DMS153 (cell line): ENCODE results near the gene SPC25.
A peak's percentile ranks its signal among the peaks of the same experiment; 100 is the strongest.
"Not testable (repeated sequence)": the region's sequence is repeated elsewhere in the genome, so short reads cannot be mapped to it uniquely, and the experiment has no call there.

Experiments used
- DNase-seq: peaks from one replicate; lab custom pipeline; 2025; lab: John Stamatoyannopoulos, UW

SPC25 gene

DNA sequence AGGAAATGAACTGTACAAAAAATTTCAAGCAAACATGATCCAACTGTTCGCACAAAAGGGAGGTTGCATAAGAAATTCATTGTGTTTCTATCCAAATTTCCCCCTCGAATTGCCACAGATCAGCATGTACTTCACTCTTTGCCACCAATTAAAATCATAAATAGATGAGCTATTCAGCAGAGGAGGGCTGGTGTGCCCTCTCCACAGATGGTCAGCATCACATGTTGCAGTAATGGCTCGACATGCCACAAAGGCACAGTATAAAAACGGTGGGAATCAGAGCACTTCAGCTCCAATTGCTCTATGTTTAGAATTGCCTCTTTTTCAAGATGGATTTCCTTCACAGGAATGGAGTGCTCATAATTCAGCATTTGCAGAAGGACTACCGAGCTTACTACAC, 10.8 kb upstream of the SPC25 start, which contains the start of gene G6PC2:
Gene G6PC2 (plus strand): TSS at position 289 of the 400 bp plus-strand sequence. CDS start 41 bp downstream, at position 330.
- no peak for DNase-seq

DNA sequence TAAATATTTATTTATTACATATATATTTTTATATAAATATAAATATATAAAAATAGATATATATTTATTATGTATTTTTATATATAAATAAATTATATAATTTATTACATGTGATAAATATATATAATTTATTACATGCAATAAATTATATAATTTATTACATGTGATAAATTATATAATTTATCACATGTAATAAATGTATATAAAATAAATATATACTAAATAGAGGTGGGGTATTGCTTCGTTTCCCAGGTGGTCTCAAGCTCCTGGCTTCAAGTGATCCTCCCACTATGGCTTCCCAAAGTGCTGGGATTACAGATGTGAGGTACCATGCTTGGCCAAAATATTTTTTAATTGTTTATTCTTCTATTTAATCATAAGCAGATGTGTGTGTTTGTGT, 7.2 kb upstream of the SPC25 start:
- DNase-seq, result no peak

DNA sequence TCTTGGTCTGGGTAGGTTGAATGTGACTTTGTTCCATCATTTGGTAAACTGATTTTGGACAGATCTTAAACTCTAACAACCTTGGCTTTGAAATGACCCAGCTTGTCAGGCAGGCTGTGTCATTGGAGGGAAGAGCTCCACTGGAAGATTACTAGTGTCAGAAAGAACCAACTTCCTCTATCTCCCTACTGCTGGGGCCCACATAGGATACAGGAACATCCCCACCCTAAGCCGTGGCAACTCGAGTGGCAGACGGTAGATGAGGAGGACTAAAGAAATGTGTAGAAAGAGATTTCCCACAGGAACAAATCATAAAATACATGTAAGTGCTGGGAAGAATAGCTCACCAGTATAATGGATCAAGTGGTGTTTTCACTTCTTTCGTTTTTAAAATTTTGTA, 6.6 kb upstream of the SPC25 start:
- no peak for DNase-seq

DNA sequence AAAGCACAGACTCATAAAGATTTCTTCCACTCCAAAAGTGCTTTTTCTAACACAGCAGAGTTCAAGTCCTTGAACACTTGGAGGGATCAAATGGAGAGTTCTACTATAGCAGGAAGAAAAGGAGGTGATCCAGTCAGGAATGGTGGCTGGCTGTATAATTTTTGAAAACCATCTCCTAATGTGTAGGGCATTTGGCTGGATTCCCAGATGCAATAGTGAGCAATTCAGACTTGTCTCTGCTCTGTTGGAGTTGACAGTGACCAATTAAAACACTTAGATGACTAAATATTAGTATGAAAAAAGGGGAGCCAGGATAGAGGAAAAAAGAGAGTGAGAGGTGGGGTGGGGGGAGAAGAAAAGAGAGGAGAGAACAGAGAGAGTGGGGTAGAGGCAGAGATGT, 5.5 kb upstream of the SPC25 start:
- DNase-seq, result no peak

DNA sequence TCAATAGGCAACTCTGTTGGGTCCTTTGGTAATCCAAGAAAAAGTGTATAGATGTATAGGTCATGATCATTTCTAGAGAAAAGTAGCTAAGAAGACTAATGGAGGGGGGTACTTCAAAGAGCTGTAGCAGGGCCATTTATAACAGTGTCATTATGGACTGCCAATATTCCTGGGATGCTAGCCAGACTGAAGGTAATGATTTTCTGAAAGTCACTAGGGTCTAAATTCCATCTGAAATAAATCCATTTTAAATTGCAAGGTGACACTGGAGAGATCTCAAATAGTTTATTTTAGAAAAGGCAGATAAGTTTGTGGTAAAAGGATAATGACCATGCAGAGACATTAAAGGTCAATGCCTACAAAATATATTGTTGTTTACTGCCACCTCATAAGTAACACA, 4.5 kb upstream of the SPC25 start:
- DNase-seq, result no peak

DNA sequence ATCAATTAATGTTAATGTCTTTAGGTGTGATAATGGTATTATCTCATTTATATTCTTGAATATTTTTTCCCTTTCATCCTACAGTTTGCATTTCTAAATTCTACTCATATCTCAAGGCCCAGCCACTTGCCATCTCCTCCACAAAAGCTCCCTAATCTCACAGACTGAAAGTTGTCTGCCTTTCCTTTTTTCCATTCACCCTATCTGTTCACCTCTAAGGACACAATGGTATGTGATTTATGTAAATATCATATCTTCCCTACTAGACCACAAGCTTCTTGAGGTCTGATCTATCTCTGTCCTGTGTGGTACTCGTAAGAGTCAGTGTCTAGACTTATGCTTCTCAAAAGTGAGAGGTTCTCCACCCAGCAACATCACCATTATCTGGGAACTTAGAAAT, 3.9 kb upstream of the SPC25 start:
- DNase-seq, result no peak

DNA sequence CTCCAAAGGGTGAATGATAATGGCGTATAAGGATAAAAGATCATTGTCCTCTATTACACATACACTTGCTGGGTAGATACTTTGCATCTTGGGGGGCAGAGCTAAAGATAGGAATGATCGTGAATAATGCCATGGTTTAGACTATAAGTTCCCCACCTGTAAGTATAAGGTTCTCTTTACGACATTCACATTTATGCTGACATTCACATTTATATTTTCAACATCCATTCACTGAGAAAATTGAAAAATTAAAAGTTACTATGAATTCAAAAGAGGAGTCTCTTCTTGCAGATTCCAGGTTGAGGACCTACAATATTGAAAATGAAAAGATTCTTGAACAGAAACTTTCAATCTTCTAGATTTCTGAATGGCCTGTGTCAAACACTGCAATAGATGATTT, 2.1 kb upstream of the SPC25 start:
- DNase-seq, result no peak

DNA sequence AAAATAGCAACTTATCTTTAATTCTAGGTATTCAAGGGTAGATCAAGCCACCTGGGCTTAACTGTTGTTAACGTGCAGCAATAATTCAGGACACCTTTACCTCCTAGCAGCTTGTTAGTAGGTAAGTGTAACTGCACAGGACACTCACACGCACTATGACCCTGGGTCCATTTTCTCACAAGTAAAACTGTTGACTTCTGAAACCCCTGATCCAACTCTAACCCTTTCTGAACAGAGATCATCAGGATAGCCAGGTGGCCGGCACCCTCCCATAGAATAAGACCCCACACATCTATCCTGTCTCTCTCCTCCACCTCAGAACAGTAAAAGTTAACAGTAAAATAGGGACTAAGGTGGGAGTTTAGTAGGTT, 610 bp downstream of the SPC25 start:
- no peak for DNase-seq

DNA sequence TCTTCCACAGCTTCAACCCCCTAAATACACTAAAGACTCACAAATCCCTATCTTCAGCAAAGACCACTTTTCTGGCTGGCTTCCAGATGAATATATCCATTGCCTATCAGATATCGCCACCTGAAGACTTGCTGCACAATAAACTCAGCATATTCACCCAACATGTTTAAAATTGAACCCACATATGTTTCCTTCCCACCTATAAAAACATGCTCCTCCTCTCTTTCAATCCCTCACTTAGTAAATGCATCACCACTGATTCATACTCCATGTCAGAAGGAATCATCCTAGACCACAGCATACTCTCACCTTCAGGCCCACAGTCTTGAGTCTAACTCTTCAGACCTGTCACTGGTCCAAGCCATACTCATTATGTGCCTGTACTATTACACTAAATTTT, 5.3 kb downstream of the SPC25 start:
- no peak for DNase-seq

DNA sequence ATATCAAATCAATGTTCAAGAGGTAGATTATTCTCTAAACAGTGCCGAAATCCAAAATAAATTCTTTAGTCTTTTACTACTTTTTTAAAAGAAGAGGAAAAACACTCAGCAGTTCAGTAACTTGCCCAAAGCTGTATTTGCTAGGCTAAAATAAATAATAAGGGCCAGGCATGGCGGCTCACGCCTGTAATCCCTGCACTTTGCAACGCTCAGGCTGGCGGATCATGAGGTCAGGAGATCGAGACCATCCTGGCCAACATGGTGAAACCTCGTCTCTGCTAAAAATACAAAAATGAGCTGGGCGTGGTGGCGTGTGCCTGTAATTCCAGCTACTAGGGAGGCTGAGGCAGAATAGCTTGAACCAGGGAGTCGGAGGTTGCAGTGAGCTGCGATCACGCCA, 8.1 kb downstream of the SPC25 start:
- DNase-seq, result not testable (repeated sequence)

DNA sequence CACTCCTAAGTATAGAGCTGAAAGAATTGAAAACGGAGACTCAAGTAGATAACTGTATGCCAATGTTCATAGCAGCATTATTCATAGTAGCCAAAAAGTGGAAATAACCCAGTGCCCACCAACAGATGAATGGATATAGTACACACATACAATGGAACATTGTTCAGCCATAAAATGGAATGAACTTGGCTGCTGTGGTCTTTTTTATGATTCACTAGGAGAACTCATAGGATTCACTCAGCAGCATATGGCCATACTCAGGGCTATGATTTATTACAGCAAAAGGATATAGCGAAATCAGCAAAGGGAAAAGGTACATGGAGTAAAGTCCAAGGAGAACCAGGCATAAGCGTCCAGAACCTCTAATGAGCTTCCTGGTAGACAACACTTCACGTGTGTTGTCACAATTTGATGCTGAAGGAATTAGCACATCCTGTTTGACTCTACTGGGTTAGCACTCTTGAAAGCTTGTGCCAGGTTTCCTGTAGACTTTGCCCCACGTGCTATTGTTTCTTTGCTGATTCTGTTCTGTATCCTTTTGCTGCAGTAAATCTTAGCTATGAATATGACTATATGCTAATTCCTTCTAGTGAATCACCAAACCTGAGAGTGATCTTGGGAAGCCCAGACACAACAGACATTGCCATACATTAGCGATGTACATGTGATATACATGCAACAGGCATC, 15.7 kb downstream of the SPC25 start:
- no peak for DNase-seq

DNA sequence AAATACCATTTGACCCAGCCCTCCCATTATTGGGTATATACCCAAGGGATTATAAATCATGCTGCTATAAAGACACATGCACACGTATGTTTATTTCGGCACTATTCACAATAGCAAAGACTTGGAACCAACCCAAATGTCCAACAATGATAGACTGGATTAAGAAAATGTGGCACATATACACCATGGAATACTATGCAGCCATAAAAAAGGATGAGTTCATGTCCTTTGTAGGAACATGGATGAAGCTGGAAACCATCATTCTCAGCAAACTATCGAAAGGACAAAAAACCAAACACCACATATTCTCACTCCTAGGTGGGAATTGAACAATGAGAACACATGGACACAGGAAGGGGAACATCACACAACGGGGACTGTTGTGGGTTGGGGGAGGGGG, 19.4 kb downstream of the SPC25 start:
- not testable (repeated sequence) for DNase-seq

DNA sequence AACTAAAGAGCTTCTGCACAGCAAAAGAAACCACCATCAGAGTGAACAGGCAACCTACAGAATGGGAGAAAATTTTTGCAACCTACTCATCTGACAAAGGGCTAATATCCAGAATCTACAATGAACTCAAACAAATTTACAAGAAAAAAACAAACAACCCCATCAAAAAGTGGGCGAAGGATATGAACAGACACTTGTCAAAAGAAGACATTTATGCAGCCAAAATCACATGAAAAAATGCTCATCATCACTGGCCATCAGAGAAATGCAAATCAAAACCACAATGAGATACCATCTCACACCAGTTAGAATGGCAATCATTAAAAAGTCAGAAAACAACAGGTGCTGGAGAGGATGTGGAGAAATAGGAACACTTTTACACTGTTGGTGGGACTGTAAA, 19.9 kb downstream of the SPC25 start:
- not testable (repeated sequence) for DNase-seq

DNA sequence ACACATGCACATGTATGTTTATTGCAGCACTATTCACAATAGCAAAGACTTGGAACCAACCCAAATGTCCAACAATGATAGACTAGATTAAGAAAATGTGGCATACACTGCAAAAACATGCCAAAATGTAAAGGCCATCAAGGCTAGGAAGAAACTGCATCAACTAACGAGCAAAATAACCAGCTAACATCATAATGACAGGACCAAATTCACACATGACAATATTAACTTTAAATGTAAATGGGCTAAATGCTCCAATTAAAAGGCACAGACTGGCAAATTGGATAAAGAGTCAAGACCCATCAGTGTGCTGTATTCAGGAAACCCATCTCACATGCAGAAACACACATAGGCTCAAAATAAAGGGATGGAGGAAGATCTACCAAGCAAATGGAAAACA, 23.1 kb downstream of the SPC25 start:
- not testable (repeated sequence) for DNase-seq

DNA sequence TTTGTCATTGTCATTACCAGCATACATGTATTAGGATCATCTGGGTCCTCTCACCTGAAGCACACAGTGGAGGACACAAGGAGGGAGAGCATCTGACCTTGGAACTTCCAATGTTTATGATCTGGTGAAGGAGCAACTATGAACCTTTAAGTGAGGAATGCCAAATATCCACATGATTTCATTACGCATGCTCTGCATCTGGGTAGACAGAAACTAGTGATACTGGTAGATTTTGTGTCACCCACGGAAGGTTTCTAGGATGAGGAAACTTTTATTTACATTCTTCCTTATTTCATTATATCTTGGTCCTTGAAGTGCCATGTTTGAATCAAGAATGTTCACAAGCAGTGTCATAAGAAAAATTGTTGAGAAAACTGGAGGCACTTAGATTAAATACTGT, 32.1 kb downstream of the SPC25 start:
- no peak for DNase-seq

DNA sequence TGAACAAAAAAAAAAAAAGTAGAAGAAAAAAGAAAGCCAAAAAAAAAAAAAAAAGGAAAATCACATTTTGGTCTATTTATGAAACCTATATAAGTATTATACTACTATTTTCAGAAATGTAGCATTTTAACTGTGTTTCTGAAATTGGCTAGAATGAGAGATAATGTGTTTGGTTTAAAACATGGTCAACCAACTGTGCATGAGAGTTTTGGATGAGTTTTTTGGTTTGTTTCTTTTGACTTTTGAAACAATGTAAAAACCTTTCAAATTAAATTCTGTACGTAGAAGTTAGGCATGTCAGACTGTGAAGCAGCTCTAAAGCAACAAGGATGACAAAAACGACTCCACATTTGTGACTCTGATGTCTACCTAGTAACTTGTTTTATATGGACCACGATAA, 34.6 kb downstream of the SPC25 start:
- no peak for DNase-seq

DNA sequence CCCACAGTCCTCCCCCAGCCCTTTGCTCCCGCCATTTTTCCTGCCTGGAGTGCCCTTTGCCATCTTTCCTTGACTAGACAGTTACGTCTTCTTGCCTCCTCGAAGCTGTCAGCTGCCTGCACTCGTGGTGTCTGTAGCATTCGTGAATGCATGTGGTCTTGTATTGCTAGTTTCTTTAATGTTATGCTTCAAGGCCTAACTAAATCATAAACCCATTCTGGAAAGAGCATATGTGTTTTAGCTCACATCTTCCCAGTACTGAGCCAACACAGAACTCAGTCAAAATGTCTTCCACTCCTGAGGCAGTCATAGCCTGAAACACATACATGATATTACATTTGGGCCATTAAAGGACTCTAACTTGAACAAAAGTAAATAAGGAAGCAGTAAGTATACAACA, 35.6 kb downstream of the SPC25 start:
- no peak for DNase-seq

DNA sequence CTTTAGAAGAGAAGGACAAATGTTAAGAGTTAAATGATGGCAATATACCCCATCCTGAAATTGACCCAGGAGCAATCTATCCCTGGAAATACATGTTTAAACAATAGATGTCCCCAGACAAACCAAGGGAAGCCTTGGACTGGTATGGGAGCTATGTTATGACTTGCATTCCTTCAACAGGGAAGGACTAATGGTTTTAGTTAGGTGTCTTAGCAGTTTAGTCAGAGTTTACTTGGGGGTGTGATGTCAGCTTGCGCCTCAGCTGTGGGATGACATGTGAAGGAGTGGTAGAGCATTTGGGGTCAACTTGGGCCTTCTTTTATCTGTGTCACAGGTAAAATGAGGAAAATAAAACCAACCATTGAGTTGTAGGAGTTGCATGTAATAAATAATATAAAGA, 36.8 kb downstream of the SPC25 start:
- DNase-seq, result no peak

DNA sequence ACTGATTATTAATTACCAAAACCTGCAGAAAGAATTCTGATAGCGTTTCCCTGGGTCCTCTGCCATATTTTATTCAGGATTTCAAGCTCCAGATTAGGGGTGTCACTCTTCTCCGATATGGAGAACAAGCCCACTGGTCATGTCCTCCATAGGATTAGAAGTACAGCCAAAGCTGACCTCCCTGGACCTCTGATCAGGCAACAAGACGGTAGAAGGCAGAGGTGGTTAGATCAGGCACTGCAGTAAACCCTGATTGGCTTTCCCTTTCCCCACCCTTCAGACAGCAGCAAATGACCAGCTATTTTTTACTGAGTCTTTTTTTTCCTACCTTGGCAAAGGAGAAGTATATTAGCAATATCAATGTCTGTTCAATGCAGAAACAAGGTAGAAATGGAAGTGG, 37.7 kb downstream of the SPC25 start:
- DNase-seq, result no peak

DNA sequence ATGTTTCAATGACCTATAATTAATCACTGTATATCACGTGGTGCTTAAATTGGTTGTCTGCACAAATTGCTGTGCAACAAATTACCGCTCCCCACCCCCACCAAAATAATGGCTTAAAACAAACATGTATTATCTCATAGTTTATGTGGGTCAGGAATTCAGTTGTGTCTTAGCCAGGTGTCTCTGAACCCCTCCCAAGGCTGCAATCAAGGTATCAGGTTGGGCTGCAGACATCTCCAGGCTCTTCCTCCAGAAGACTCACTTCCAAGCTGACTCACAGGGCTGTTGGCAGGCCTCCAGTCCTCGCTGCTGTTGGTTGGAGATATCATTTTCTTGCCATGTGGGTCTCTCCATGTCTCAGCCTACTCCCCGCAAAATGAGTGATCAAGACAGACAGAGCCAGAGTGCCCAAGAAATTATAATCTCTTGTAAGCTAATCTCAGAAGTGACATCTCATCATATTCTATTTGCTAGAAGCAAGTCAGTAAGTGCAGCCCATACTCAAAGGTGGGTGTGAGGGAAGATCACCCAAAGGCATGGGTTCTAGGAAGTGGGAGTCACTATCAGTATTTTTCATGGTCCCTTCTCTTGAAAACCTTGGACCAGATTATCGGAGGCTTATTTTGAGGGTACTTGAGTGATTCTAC, 38.4 kb downstream of the SPC25 start:
- DNase-seq, result no peak

DNA sequence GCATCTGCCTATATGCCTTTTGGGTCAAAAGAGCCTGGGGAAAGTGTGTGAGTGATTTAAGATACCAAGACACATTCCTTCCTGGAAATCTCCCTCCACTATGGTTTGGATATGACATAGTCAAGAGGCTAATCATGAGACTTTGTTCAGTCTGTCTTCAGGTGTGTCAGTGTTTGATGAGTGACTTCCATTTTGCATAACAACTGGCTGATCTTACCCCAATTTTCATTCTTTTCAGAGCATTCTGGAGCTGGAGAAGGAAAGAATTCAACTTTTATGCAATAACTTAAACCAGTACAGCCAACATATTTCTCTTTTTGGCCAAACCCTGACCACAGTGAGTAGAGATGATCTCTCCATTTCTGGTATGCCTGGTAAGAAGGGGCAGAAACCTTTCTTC, 39.4 kb downstream of the SPC25 start:
- no peak for DNase-seq

DNA sequence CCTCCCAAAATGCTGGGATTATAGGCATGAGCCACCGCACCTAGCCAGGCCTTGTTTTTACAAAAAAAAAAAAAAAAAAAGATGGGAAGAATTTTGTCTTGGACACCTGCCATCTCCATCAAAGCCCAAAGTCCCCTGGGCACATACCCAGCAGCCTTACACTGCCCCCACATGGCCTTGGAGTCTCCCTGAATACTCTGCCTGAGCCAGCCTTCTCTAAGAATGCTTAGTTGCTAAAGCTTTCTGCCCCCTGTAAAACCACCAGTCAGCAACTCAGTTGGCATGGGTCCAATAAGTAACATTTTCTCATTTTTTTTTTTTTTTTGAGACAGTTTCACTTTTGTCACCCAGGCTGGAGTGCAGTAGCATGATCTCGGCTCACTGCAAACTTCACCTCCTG, 40.6 kb downstream of the SPC25 start:
- no peak for DNase-seq

DNA sequence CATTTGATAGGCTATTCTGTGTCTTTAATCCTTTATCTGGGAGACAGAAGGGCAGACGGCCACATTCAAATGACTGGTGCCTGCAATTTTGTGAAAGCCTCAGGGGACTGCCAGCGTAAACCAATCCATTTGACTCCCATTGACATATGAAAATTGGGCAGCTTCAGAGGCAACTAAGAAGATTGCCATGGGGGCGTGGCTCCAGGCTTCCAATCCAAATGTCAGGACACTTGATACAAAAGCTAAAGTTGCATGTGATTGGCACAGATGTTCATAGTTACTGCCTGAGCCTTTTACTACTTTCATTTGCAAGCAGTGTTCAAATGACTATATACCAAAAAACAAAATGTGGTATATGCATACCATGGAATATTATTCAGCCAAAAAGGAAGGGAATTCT, 42.0 kb downstream of the SPC25 start:
- DNase-seq, result peak; percentile 31

DNA sequence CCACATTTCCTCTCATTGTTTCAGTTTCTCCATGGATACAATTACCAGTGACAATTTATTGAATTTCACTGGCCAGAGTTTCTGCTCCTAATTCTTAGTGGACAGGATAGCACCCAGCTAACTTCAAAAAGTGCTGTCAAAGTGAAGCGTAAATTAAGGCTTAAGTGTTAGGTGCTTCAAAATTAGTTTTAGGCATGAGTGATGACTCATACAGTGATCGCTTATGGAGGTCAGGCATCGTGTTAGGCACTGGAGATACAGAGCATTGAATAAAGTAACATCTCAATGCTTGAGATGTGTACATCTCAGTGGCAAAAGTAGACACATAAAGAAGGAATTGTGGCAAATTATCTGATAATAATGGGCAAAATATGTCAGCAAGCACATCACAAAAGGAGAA, 47.0 kb downstream of the SPC25 start:
- no peak for DNase-seq
